GM12891 (cell line): ENCODE measurements around the gene MT1A.
A peak's percentile ranks its signal among the peaks of the same experiment; 100 is the strongest.

Source experiments
- DNase-seq: peaks from one replicate; pipeline ENCODE4 v3.0.0; 2011; ENCODE audit warnings: low spot score; ENCODE audit not compliant: insufficient read length
- FAIRE-seq: peaks from 2 replicates; lab custom pipeline; 2011; peaks lifted over from hg19 to GRCh38; lab: Jason Lieb, UNC
- PAX5 ChIP-seq: IDR thresholded peaks from 2 replicates; pipeline ENCODE4 v1.6.1; 2011; ENCODE audit warnings: low read length, moderate library complexity, mild to moderate bottlenecking; ENCODE audit not compliant: insufficient read depth, severe bottlenecking
- POLR2A ChIP-seq: IDR thresholded peaks from 2 replicates; pipeline ENCODE4 v1.6.1; 2011; ENCODE audit warnings: low read depth, low read length, control low read depth
- POLR2AphosphoS5 ChIP-seq: IDR thresholded peaks from 2 replicates; pipeline ENCODE4 v1.6.1; 2011; ENCODE audit warnings: low read depth, low read length, control low read depth
- POU2F2 ChIP-seq: IDR thresholded peaks from 2 replicates; pipeline ENCODE4 v1.6.1; 2011; ENCODE audit warnings: low read depth, mild to moderate bottlenecking, control low read depth, low read length, moderate library complexity
- SPI1 ChIP-seq: IDR thresholded peaks from 2 replicates; pipeline ENCODE4 v1.6.1; 2011; ENCODE audit warnings: low read depth, low read length, control low read depth
- TAF1 ChIP-seq: IDR thresholded peaks from 2 replicates; pipeline ENCODE4 v1.6.1; 2011; ENCODE audit warnings: low read depth, low read length, control low read depth

The MT1A gene

GRCh38 chr16:56675685-56676210 is 37.3 kb downstream of the MT1A start:
- no peak for DNase-seq
- TF ChIP-seq PAX5 = no peak
- TF ChIP-seq POLR2AphosphoS5 = no peak
- no peak for TF ChIP-seq SPI1
- TF ChIP-seq POLR2A = no peak
- TF ChIP-seq TAF1 = no peak
- TF ChIP-seq POU2F2 = no peak
- no peak for FAIRE-seq

GRCh38 chr16:56677474-56677873 is 39.0 kb downstream of the MT1A start:
- FAIRE-seq = no peak
- DNase-seq = no peak
- TF ChIP-seq POLR2A (no peak), POU2F2 (no peak), TAF1 (no peak), PAX5 (no peak), SPI1 (no peak), POLR2AphosphoS5 (no peak)

- FAIRE-seq (no peak), DNase-seq (no peak)
- TF ChIP-seq PAX5 (no peak), SPI1 (no peak)
Measured at GRCh38 chr16:56679078-56679730, 40.7 kb downstream of the MT1A start.

GRCh38 chr16:56679818-56680217 is 41.4 kb downstream of the MT1A start:
- TF ChIP-seq TAF1 (no peak), SPI1 (no peak), POLR2A (no peak), POLR2AphosphoS5 (no peak), POU2F2 (no peak), PAX5 (no peak)
- DNase-seq (no peak), FAIRE-seq (no peak)

GRCh38 chr16:56681939-56682702 is 43.7 kb downstream of the MT1A start, which contains the start of gene MT1X:
Gene MT1X (plus strand): TSS chr16:56682470. CDS start chr16:56682541, 71 bp downstream.
- peak; percentile 87 for DNase-seq
- peak; percentile 77 for FAIRE-seq
- TF ChIP-seq POLR2A = peak; percentile 71
- no peak for TF ChIP-seq PAX5
- TF ChIP-seq POLR2AphosphoS5 = peak; percentile 52; the same call in 1 of the 2 replicates
- no peak for TF ChIP-seq SPI1
- TF ChIP-seq POU2F2 = no peak

- FAIRE-seq = no peak
- no peak for DNase-seq
- TF ChIP-seq POLR2AphosphoS5 (no peak), TAF1 (no peak), POU2F2 (no peak), POLR2A (no peak), SPI1 (no peak), PAX5 (no peak)
Measured at GRCh38 chr16:56682703-56683397, 44.4 kb downstream of the MT1A start.

GRCh38 chr16:56683424-56684172 is 45.1 kb downstream of the MT1A start:
- FAIRE-seq (no peak), DNase-seq (no peak)
- no peak for TF ChIP-seq POU2F2
- TF ChIP-seq TAF1 = no peak
- no peak for TF ChIP-seq SPI1
- TF ChIP-seq POLR2A = no peak
- TF ChIP-seq PAX5 = no peak
- no peak for TF ChIP-seq POLR2AphosphoS5

- DNase-seq (no peak), FAIRE-seq (no peak)
- no peak for TF ChIP-seq SPI1
- TF ChIP-seq TAF1 = no peak
- no peak for TF ChIP-seq POLR2AphosphoS5
- TF ChIP-seq PAX5 = no peak
Measured at GRCh38 chr16:56684256-56684925, 45.9 kb downstream of the MT1A start.

- TF ChIP-seq TAF1 = no peak
- TF ChIP-seq POLR2AphosphoS5 = no peak
- no peak for TF ChIP-seq PAX5
- FAIRE-seq (no peak), DNase-seq (no peak)
Measured at GRCh38 chr16:56684926-56685590, 46.6 kb downstream of the MT1A start.
